Measurements from ENCODE around the gene ADAT2. TPM values are rescaled to one million over a fixed set of nuclear protein-coding genes. Genes with fewer than 3 reads are reported as not detected.

ADAT2 gene
- total RNA-seq, 3 donors from 2014 or later (not counting 1 experiment from before 2014, with no cell fraction given): 17.4 to 19.4 (median 19.1) TPM

GRCh38 chr6:143427109-143427817 is 23.2 kb downstream of the ADAT2 start:
- Histone ChIP-seq H3K27me3 (ENCODE audit: control insufficient read depth, insufficient read depth, low read length) (no peaks in the 10 kb centered on the region), H3K9me3 (ENCODE audit: control insufficient read depth, insufficient read depth, low read length) (no peaks in the 10 kb centered on the region), H3K27ac (ENCODE audit: low read length) (no peak overlapping the region), H3K4me1 (ENCODE audit: control insufficient read depth, insufficient read depth, low read length) (no peaks in the 10 kb centered on the region), H3K36me3 (ENCODE audit: control insufficient read depth, insufficient read depth, low read length) (peaks cover 5% of the 10 kb centered on the region), H3K4me3 (ENCODE audit: low read length) (no peak overlapping the region)
- Mint-ChIP-seq H3K27ac (no peak overlapping the region), H3K4me3 (no peak overlapping the region), H3K27me3 (ENCODE audit: low read depth in 2 of 2) (no peaks in the 10 kb centered on the region), H3K9me3 (no peaks in the 10 kb centered on the region), H3K36me3 (no peaks in the 10 kb centered on the region), H3K4me1 (peaks cover 0 to 3% of the 10 kb centered on the region in 2 donors)
- ATAC-seq: peak; percentile 90 to 100 (median 100)
- 21% methylated on average over 4 of the region's 4 CpGs for WGBS (ENCODE audit: insufficient coverage)
- intact Hi-C loops (cut with micrococcal nuclease): loop anchor here (1.0 to 10.0 kb wide), 5 partner anchors 194 to 952 kb away; no protein-coding TSS in a partner anchor
- peak; percentile 63 to 85 for DNase-seq
- TF ChIP-seq CTCF (IDR thresholded peaks at IDR 0.05): peak; percentile 93

- no peaks in the 10 kb centered on the region for H3K36me3 ChIP-seq (ENCODE audit: control insufficient read depth, insufficient read depth, low read length)
- no peaks in the 10 kb centered on the region for H3K4me1 ChIP-seq (ENCODE audit: control insufficient read depth, insufficient read depth, low read length)
- H3K36me3 Mint-ChIP-seq: no peaks in the 10 kb centered on the region
- no peaks in the 10 kb centered on the region for H3K9me3 Mint-ChIP-seq
- TF ChIP-seq CTCF (IDR thresholded peaks at IDR 0.05): no peak
- peaks cover 0 to 3% of the 10 kb centered on the region in 2 donors for H3K4me1 Mint-ChIP-seq
- no peaks in the 10 kb centered on the region for H3K9me3 ChIP-seq (ENCODE audit: control insufficient read depth, insufficient read depth, low read length)
- ATAC-seq (no peak), DNase-seq (no peak)
- H3K27me3 Mint-ChIP-seq (ENCODE audit: low read depth in 2 of 2): no peaks in the 10 kb centered on the region
- intact Hi-C loops (cut with micrococcal nuclease): loop anchor here (2.0 to 10.0 kb wide), 3 partner anchors 399 to 951 kb away; no protein-coding TSS in a partner anchor
- no peak overlapping the region for H3K27ac ChIP-seq (ENCODE audit: low read length)
- WGBS (ENCODE audit: insufficient coverage): 100% methylated on average over 1 of the region's 2 CpGs
- H3K4me3 ChIP-seq (ENCODE audit: low read length): no peak overlapping the region
- no peak overlapping the region for H3K27ac Mint-ChIP-seq
- H3K4me3 Mint-ChIP-seq: no peak overlapping the region
- H3K27me3 ChIP-seq (ENCODE audit: control insufficient read depth, insufficient read depth, low read length): no peaks in the 10 kb centered on the region
These were observed 24.5 kb downstream of the ADAT2 start for GRCh38 chr6:143426026-143426425.

GRCh38 chr6:143419526-143419925 is 31.0 kb downstream of the ADAT2 start:
- H3K9me3 Mint-ChIP-seq: no peaks in the 10 kb centered on the region
- intact Hi-C loops (cut with micrococcal nuclease): no loop called here
- DNase-seq (no peak), ATAC-seq (no peak)
- Histone ChIP-seq H3K4me1 (ENCODE audit: control insufficient read depth, insufficient read depth, low read length) (no peaks in the 10 kb centered on the region), H3K9me3 (ENCODE audit: control insufficient read depth, insufficient read depth, low read length) (no peaks in the 10 kb centered on the region), H3K4me3 (ENCODE audit: low read length) (no peak overlapping the region), H3K36me3 (ENCODE audit: control insufficient read depth, insufficient read depth, low read length) (no peaks in the 10 kb centered on the region), H3K27me3 (ENCODE audit: control insufficient read depth, insufficient read depth, low read length) (no peaks in the 10 kb centered on the region), H3K27ac (ENCODE audit: low read length) (no peak overlapping the region)
- TF ChIP-seq CTCF (IDR thresholded peaks at IDR 0.05): no peak
- WGBS (ENCODE audit: insufficient coverage): 95% methylated on average over 6 of the region's 6 CpGs
- H3K27me3 Mint-ChIP-seq (ENCODE audit: low read depth in 2 of 2): no peaks in the 10 kb centered on the region
- no peak overlapping the region for H3K4me3 Mint-ChIP-seq
- H3K36me3 Mint-ChIP-seq: no peaks in the 10 kb centered on the region
- no peak overlapping the region for H3K27ac Mint-ChIP-seq
- no peaks in the 10 kb centered on the region for H3K4me1 Mint-ChIP-seq

- no peaks in the 10 kb centered on the region for H3K9me3 ChIP-seq (ENCODE audit: control insufficient read depth, insufficient read depth, low read length)
- no peak overlapping the region for H3K27ac Mint-ChIP-seq
- no peak for TF ChIP-seq CTCF (IDR thresholded peaks at IDR 0.05)
- H3K36me3 Mint-ChIP-seq: no peaks in the 10 kb centered on the region
- no peak overlapping the region for H3K4me3 ChIP-seq (ENCODE audit: low read length)
- no peaks in the 10 kb centered on the region for H3K4me1 Mint-ChIP-seq
- H3K4me3 Mint-ChIP-seq: no peak overlapping the region
- H3K27ac ChIP-seq (ENCODE audit: low read length): no peak overlapping the region
- 98% methylated on average over 2 of the region's 3 CpGs for WGBS (ENCODE audit: insufficient coverage)
- ATAC-seq (no peak), DNase-seq (no peak)
- no peaks in the 10 kb centered on the region for H3K9me3 Mint-ChIP-seq
- H3K4me1 ChIP-seq (ENCODE audit: control insufficient read depth, insufficient read depth, low read length): no peaks in the 10 kb centered on the region
- H3K27me3 Mint-ChIP-seq (ENCODE audit: low read depth in 2 of 2): peaks cover 0 to 3% of the 10 kb centered on the region in 2 donors
- no peaks in the 10 kb centered on the region for H3K27me3 ChIP-seq (ENCODE audit: control insufficient read depth, insufficient read depth, low read length)
- no peaks in the 10 kb centered on the region for H3K36me3 ChIP-seq (ENCODE audit: control insufficient read depth, insufficient read depth, low read length)
- intact Hi-C loops (cut with micrococcal nuclease): no loop called here
These were observed 35.7 kb downstream of the ADAT2 start for GRCh38 chr6:143414769-143415168.
